SW 1271 (cell line): ENCODE data around the gene EXOC4.
"Not testable (repeated sequence)": the region's sequence is repeated elsewhere in the genome, so short reads cannot be mapped to it uniquely, and the experiment has no call there.

ENCODE experiments used
- DNase-seq, 2 experiments: peaks; one replicate each; lab custom pipeline; 2025; lab: John Stamatoyannopoulos, UW

Gene EXOC4

GRCh38 chr7:133275446-133276095 is 22.7 kb downstream of the EXOC4 start:
- DNase-seq, result no peak

GRCh38 chr7:133278975-133279374 is 26.1 kb downstream of the EXOC4 start:
- not testable (repeated sequence) for DNase-seq

GRCh38 chr7:133282094-133282493 is 29.2 kb downstream of the EXOC4 start:
- DNase-seq, result no peak

GRCh38 chr7:133284092-133284491 is 31.2 kb downstream of the EXOC4 start:
- no peak for DNase-seq

- DNase-seq, result no peak
Measured at GRCh38 chr7:133288970-133289369, 36.1 kb downstream of the EXOC4 start.

GRCh38 chr7:133290041-133290440 is 37.2 kb downstream of the EXOC4 start:
- no peak for DNase-seq

GRCh38 chr7:133290676-133291333 is 37.9 kb downstream of the EXOC4 start:
- no peak for DNase-seq

GRCh38 chr7:133292631-133293030 is 39.8 kb downstream of the EXOC4 start:
- no peak for DNase-seq

GRCh38 chr7:133293384-133294160 is 40.7 kb downstream of the EXOC4 start:
- DNase-seq, result no peak

GRCh38 chr7:133294234-133294633 is 41.4 kb downstream of the EXOC4 start:
- no peak for DNase-seq

- DNase-seq, result no peak
Measured at GRCh38 chr7:133295484-133295883, 42.6 kb downstream of the EXOC4 start.

- DNase-seq, result no peak
Measured at GRCh38 chr7:133297093-133297492, 44.2 kb downstream of the EXOC4 start.

- no peak for DNase-seq
Measured at GRCh38 chr7:133298080-133298479, 45.2 kb downstream of the EXOC4 start.

- DNase-seq, result no peak
Measured at GRCh38 chr7:133299676-133300075, 46.8 kb downstream of the EXOC4 start.

- DNase-seq, result no peak
Measured at GRCh38 chr7:133300088-133300487, 47.2 kb downstream of the EXOC4 start.

- DNase-seq, result no peak
Measured at GRCh38 chr7:133300811-133301210, 47.9 kb downstream of the EXOC4 start.

GRCh38 chr7:133301444-133301843 is 48.6 kb downstream of the EXOC4 start:
- DNase-seq, result no peak

GRCh38 chr7:133303372-133303771 is 50.5 kb downstream of the EXOC4 start:
- DNase-seq, result no peak

GRCh38 chr7:133303931-133304330 is 51.1 kb downstream of the EXOC4 start:
- no peak for DNase-seq

- DNase-seq, result no peak
Measured at GRCh38 chr7:133309333-133309732, 56.5 kb downstream of the EXOC4 start.

- no peak for DNase-seq
Measured at GRCh38 chr7:133310232-133310862, 57.5 kb downstream of the EXOC4 start.

GRCh38 chr7:133313575-133313974 is 60.7 kb downstream of the EXOC4 start:
- DNase-seq, result no peak

- DNase-seq, result no peak
Measured at GRCh38 chr7:133314084-133314483, 61.2 kb downstream of the EXOC4 start.
